ENCODE data around the gene CDK6. TPM values are rescaled to one million over a fixed set of nuclear protein-coding genes. Genes with fewer than 3 reads are reported as not detected.

Gene CDK6
- total RNA-seq, 1 experiment from 2014 or later, result 43.3 TPM

DNA sequence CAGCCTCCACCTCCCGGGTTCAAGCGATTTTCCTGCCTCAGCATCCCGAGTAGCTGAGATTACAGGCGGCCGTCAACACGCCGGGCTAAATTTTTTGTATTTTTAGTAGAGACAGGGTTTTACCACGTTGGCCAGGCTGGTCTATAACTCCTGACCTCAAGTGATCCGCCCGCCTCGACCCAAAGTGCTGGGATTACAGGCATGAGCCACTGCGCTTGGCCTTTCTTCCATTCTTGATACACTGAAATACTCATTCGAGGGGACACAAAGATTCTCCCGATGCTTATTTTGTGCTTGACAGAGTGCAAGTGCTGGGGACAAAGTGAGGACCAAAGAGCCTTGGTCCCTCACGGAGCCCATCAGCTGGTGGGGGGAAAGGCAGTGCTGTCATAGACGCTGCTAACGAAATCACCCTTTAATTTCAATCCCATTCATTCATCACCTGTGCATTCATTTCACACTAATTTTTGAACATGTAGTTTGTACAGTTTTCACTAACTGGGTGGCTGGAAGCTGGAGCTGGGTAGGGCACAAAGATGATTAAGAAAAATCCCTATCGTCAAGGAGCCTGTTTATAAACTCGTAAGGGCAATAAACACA, 245.6 kb downstream of the CDK6 start:
- DNase-seq (ENCODE audit: low read depth), result no peak

GRCh38 chr7:92589056-92589455, 247.3 kb downstream of the CDK6 start:
- DNase-seq (ENCODE audit: low read depth), result no peak

DNA sequence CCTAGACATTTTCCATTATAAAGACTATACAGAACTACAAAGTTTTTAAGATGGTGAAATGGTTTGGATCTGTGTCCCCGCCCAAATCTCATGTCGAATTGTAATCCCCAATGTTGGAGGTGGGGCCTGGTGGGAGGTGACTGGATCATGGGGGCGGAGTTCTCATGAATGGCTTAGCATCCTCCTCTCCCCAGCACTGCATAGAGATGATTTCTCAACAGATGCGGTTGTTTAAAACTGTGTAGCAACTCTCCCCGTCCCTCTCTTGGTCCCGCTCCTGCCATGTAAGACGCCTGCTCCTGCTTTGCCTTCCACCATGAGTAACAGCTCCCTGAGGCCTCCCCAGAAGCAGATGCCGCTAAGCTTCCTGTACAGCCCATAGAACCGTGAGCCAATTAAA, 247.8 kb downstream of the CDK6 start:
- DNase-seq (ENCODE audit: low read depth), result no peak

- no peak for DNase-seq (ENCODE audit: low read depth)
Measured at GRCh38 chr7:92586841-92587240, 249.5 kb downstream of the CDK6 start.

GRCh38 chr7:92586403-92586802, 250.0 kb downstream of the CDK6 start:
- peak; percentile 16 for DNase-seq (ENCODE audit: low read depth)

DNA sequence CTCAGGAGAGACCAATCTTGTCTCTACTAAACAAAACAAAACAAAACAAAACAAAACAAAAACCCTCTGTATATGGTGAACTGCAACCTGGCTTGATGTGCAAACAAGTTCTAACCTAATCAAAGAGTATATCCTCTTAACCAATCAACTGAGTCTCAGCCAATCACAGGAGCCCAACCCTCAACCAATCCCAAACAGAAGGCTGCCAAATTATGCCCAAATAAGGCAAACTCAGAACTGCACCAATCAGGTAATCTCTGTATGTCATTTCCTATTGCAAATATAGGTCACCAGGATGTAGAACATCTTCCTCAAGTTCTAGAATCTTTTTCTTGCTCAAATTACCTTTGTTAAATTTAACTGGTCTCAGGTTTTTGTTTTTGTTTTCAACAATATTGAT, 251.4 kb downstream of the CDK6 start:
- DNase-seq (ENCODE audit: low read depth), result peak; percentile 20

DNA sequence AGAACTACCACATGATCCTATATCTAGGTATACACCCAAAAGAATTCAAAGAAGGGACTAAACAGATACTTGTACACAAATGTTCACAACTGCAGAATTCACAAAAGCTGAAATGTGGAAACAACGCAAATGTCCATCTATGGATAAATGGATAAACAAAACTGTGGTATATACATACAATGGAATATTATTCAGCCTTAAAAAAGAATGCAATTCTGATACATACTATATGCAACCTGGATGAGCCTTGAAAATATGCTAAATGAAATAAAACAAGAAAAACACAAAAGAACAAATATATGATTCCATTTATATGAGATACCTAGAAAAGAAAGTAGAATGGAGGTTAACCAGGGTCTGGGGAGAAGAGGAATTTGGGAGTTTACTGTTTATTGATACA, 253.4 kb downstream of the CDK6 start:
- DNase-seq (ENCODE audit: low read depth), result no peak

DNA sequence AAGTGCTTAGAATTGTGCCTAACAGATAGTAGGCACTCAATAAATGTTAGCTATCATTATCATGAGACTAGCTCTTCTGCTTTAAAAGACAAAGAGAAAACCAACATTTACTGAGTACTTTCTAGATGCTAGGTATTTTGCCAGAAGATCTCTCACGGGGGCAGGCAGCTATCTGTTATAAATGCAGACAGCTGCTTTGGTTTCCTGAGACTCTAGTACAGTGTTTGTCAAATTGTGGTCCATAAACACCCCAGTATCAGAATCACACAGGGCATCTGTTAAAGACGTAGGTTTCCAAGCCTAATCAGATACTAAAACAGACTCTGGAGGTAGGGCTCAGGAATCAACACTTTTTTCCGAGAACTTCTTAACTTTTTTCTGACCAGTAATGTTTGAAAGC, 260.1 kb downstream of the CDK6 start:
- DNase-seq (ENCODE audit: low read depth), result no peak

DNA sequence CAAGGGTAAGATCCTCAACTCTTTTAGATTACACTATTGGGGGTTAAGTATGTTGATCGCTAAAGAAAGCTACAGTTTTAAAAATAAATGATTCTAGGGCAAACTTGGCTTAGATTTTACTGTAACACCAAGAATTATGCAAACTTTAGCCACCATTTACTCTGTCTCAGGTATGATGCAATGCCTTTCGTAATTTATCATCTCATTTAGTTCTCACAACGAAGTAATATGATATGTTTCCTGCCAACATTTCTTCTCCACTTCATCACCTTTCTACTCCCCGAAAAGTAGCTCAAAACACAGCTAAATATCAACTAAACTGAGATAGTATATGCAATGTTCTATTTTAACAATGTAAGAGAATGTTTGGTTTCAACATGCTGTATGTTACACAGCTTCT, 267.2 kb downstream of the CDK6 start:
- no peak for DNase-seq (ENCODE audit: low read depth)

GRCh38 chr7:92567460-92567859, 268.9 kb downstream of the CDK6 start:
- DNase-seq (ENCODE audit: low read depth), result no peak

- DNase-seq (ENCODE audit: low read depth), result no peak
Measured at GRCh38 chr7:92563345-92563744, 273.0 kb downstream of the CDK6 start.

GRCh38 chr7:92560602-92561001, 275.8 kb downstream of the CDK6 start:
- DNase-seq (ENCODE audit: low read depth), result no peak

GRCh38 chr7:92557808-92558362, 278.5 kb downstream of the CDK6 start:
- peak; percentile 10 for DNase-seq (ENCODE audit: low read depth)

- no peak for DNase-seq (ENCODE audit: low read depth)
Measured at GRCh38 chr7:92557249-92557648, 279.1 kb downstream of the CDK6 start.

Other genes starting within 250 kb of the CDK6 start
- 14.1 and 20.5 TPM in 2 replicates for gene FAM133B, start 246.2 kb downstream of the CDK6 start, total RNA-seq (2014; rRNA removed; shearing (Covaris generic))

Data from M059J (cell line).